Measurements from ENCODE around the gene TRABD2A. TPM values are rescaled to one million over a fixed set of nuclear protein-coding genes. Genes with fewer than 3 reads are reported as not detected.
A peak's percentile ranks its signal among the peaks of the same experiment; 100 is the strongest.

TRABD2A gene
- total RNA-seq, 3 donors from 2014 or later (not counting 1 experiment from before 2014, with no cell fraction given) = 1.4 to 6.3 (median 6.3) TPM

- Histone ChIP-seq H3K36me3 (ENCODE audit: control insufficient read depth, insufficient read depth, low read length) (no peaks in the 10 kb centered on the region), H3K27ac (ENCODE audit: low read length) (peak overlapping the region; percentile 71), H3K27me3 (ENCODE audit: control insufficient read depth, insufficient read depth, low read length) (no peaks in the 10 kb centered on the region), H3K9me3 (ENCODE audit: control insufficient read depth, insufficient read depth, low read length) (no peaks in the 10 kb centered on the region), H3K4me3 (ENCODE audit: low read length) (no peak overlapping the region), H3K4me1 (ENCODE audit: control insufficient read depth, insufficient read depth, low read length) (peaks cover 24% of the 10 kb centered on the region)
- Mint-ChIP-seq H3K36me3 (no peaks in the 10 kb centered on the region), H3K4me3 (peak overlapping the region; percentile 81), H3K9me3 (peaks cover 3 to 4% of the 10 kb centered on the region in 2 donors), H3K27me3 (ENCODE audit: low read depth in 2 of 2) (no peaks in the 10 kb centered on the region), H3K4me1 (peaks cover 69 to 71% of the 10 kb centered on the region in 2 donors), H3K27ac (peak overlapping the region; percentile 73 to 95)
- ATAC-seq (peak; percentile 86 to 89 (median 86)), DNase-seq (peak; percentile 34 to 79)
- intact Hi-C loops (cut with micrococcal nuclease) = loop anchor here (2.0 to 10.0 kb wide), 5 partner anchors 65 to 265 kb away; partner anchors contain the start of genes DNAH6, TMSB10 and TRABD2A
- WGBS (ENCODE audit: insufficient coverage) = 4% methylated on average over 2 of the region's 3 CpGs
- TF ChIP-seq CTCF (IDR thresholded peaks at IDR 0.05) = no peak
These were observed 98.8 kb downstream of the TRABD2A start for GRCh38 chr2:84781942-84782716.

DNA sequence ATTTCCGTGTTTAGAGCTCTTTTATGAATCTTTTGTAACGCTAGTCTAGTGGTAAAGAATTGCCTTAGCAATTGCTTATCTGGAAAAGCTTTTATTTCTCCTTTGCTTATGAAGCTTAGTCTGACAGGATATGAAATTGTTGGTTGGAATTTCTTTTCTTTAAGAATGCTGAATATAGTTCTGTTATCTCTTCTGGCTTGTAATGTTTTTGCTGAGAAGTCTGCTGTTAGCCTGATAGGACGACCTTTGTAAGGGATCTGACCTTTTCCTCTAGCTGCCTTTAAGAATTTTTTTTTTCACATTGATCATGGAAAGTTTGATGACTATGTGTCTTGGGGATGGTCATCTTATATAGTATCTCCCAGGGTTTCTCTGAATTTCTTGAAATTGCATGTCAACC lies 101.1 kb downstream of the TRABD2A start:
- Mint-ChIP-seq H3K4me1 (peaks cover 61 to 64% of the 10 kb centered on the region in 2 donors), H3K27ac (peak overlapping the region; percentile 42 to 95), H3K9me3 (peaks cover 6% of the 10 kb centered on the region in 2 donors), H3K36me3 (peaks cover 13% of the 10 kb centered on the region), H3K4me3 (no peak overlapping the region), H3K27me3 (ENCODE audit: low read depth in 2 of 2) (no peaks in the 10 kb centered on the region)
- Histone ChIP-seq H3K27me3 (ENCODE audit: control insufficient read depth, insufficient read depth, low read length) (no peaks in the 10 kb centered on the region), H3K27ac (ENCODE audit: low read length) (no peak overlapping the region), H3K4me1 (ENCODE audit: control insufficient read depth, insufficient read depth, low read length) (peaks cover 23% of the 10 kb centered on the region), H3K9me3 (ENCODE audit: control insufficient read depth, insufficient read depth, low read length) (no peaks in the 10 kb centered on the region), H3K4me3 (ENCODE audit: low read length) (no peak overlapping the region), H3K36me3 (ENCODE audit: control insufficient read depth, insufficient read depth, low read length) (no peaks in the 10 kb centered on the region)
- TF ChIP-seq CTCF (IDR thresholded peaks at IDR 0.05) = no peak
- WGBS (ENCODE audit: insufficient coverage) = 100% methylated on average over 3 of the region's 3 CpGs
- intact Hi-C loops (cut with micrococcal nuclease) = loop anchor here (5.0 to 10.0 kb wide), 4 partner anchors 105 to 262 kb away; partner anchors contain the start of genes DNAH6, TMSB10 and TRABD2A
- DNase-seq (no peak), ATAC-seq (no peak)

- Mint-ChIP-seq H3K9me3 (peaks cover 6 to 11% of the 10 kb centered on the region in 2 donors), H3K27me3 (ENCODE audit: low read depth in 2 of 2) (no peaks in the 10 kb centered on the region), H3K36me3 (peaks cover 19% of the 10 kb centered on the region), H3K4me3 (no peak overlapping the region), H3K4me1 (peaks cover 54 to 57% of the 10 kb centered on the region in 2 donors), H3K27ac (peak overlapping the region; percentile 42 to 95)
- TF ChIP-seq CTCF (IDR thresholded peaks at IDR 0.05) = no peak
- no CpG with 5 or more reads among the region's 1 CpG for WGBS (ENCODE audit: insufficient coverage)
- H3K4me3 ChIP-seq (ENCODE audit: low read length) = no peak overlapping the region
- DNase-seq (peak in 1 of 2 donors; percentile 25), ATAC-seq (no peak)
- no peaks in the 10 kb centered on the region for H3K9me3 ChIP-seq (ENCODE audit: control insufficient read depth, insufficient read depth, low read length)
- peaks cover 21% of the 10 kb centered on the region for H3K4me1 ChIP-seq (ENCODE audit: control insufficient read depth, insufficient read depth, low read length)
- intact Hi-C loops (cut with micrococcal nuclease) = no loop called here
- H3K27me3 ChIP-seq (ENCODE audit: control insufficient read depth, insufficient read depth, low read length) = no peaks in the 10 kb centered on the region
- H3K27ac ChIP-seq (ENCODE audit: low read length) = no peak overlapping the region
- H3K36me3 ChIP-seq (ENCODE audit: control insufficient read depth, insufficient read depth, low read length) = no peaks in the 10 kb centered on the region
These were observed 101.8 kb downstream of the TRABD2A start for GRCh38 chr2:84778911-84779690.

All from natural killer cell (primary cell).